WTC11 (cell line): ENCODE measurements around the gene NCOA6. TPM values are rescaled to one million over a fixed set of nuclear protein-coding genes. Genes with fewer than 3 reads are reported as not detected.

Experiments
- ATAC-seq: fragments of 200-7000 bp; cut with Tn5 transposase; 2 replicates; pipeline ENCODE4 v1.10.0; 2021; ENCODE audit warnings: mild to moderate bottlenecking, moderate library complexity
- CTCF ChIA-PET: fragments of 300-600 bp; sonication (Branson Sonifier 250); formaldehyde crosslinking; loops from one replicate; lab custom pipeline; 2021; ENCODE audit warnings: antibody characterized with exemption; lab: Charles Lee
- POLR2A ChIA-PET: fragments of 350-600 bp; sonication (Branson Sonifier 250); formaldehyde crosslinking; loops from one replicate; lab custom pipeline; 2021; ENCODE audit warnings: antibody characterized with exemption; lab: Charles Lee
- DNase-seq: peaks from one replicate; pipeline ENCODE4 v3.0.0; 2021; ENCODE audit warnings: low spot score
- H3K27ac Mint-ChIP-seq: 2 replicates; pipeline ENCODE4 v1.8.0; 2021; ENCODE audit warnings: mixed read lengths
- H3K27me3 Mint-ChIP-seq: 2 replicates; pipeline ENCODE4 v1.8.0; 2021; ENCODE audit warnings: low read depth, mild to moderate bottlenecking, moderate library complexity, mixed read lengths
- H3K36me3 Mint-ChIP-seq: 2 replicates; pipeline ENCODE4 v1.8.0; 2021; ENCODE audit warnings: mixed read lengths
- H3K4me1 Mint-ChIP-seq: 2 replicates; pipeline ENCODE4 v1.8.0; 2022; ENCODE audit warnings: mixed read lengths
- H3K4me3 Mint-ChIP-seq: 2 replicates; pipeline ENCODE4 v1.8.0; 2021; ENCODE audit warnings: mild to moderate bottlenecking, moderate library complexity, mixed read lengths
- H3K9me3 Mint-ChIP-seq: 2 replicates; pipeline ENCODE4 v1.8.0; 2021; ENCODE audit warnings: mixed read lengths
- AFF4 ChIP-seq: sonication (generic); formaldehyde crosslinking; IDR thresholded peaks from 2 replicates; pipeline ENCODE4 v1.8.1; 2023; ENCODE audit warnings: mild to moderate bottlenecking, missing genetic modification reagents, borderline replicate concordance
- ATF1 ChIP-seq: sonication (generic); formaldehyde crosslinking; IDR thresholded peaks from 2 replicates; pipeline ENCODE4 v1.8.1; 2023; ENCODE audit warnings: mild to moderate bottlenecking, moderate library complexity, missing genetic modification reagents
- CDX4 ChIP-seq: fragments of 250-450 bp; sonication (Bioruptor Pico); IDR thresholded peaks from 2 replicates; pipeline ENCODE4 v1.9.0; 2021; ENCODE audit warnings: moderate library complexity, mild to moderate bottlenecking, inconsistent platforms, borderline replicate concordance
- GRHL2 ChIP-seq: fragments of 250-450 bp; sonication (Bioruptor Pico); IDR thresholded peaks from 2 replicates; pipeline ENCODE4 v1.8.0; 2022; ENCODE audit warnings: mild to moderate bottlenecking, moderate library complexity; ENCODE audit not compliant: insufficient replicate concordance, severe bottlenecking
- GTF2I ChIP-seq: fragments of 250-450 bp; sonication (Bioruptor Pico); conservative IDR thresholded peaks from 2 replicates; pipeline ENCODE4 v1.4.0; 2021; ENCODE audit warnings: mild to moderate bottlenecking
- HMGA2 ChIP-seq: fragments of 250-450 bp; sonication (Bioruptor Pico); IDR thresholded peaks from 2 replicates; pipeline ENCODE4 v1.4.0; 2021; ENCODE audit warnings: mild to moderate bottlenecking, moderate library complexity
- IRF1 ChIP-seq: sonication (generic); formaldehyde crosslinking; IDR thresholded peaks from 2 replicates; pipeline ENCODE4 v1.8.0; 2023; ENCODE audit warnings: missing genetic modification reagents
- MAX ChIP-seq: sonication (generic); formaldehyde crosslinking; IDR thresholded peaks from 2 replicates; pipeline ENCODE4 v1.8.0; 2022; ENCODE audit warnings: mild to moderate bottlenecking, missing genetic modification reagents
- NFE2L1 ChIP-seq: sonication (generic); formaldehyde crosslinking; IDR thresholded peaks from 2 replicates; pipeline ENCODE4 v1.8.1; 2023; ENCODE audit warnings: missing genetic modification reagents
- NR1H2 ChIP-seq: sonication (generic); formaldehyde crosslinking; IDR thresholded peaks from 2 replicates; pipeline ENCODE4 v1.9.0; 2021; ENCODE audit warnings: mild to moderate bottlenecking, moderate library complexity, missing genetic modification reagents
- NR3C1 ChIP-seq: sonication (generic); formaldehyde crosslinking; conservative IDR thresholded peaks from 2 replicates; pipeline ENCODE4 v1.8.1; 2023; ENCODE audit warnings: low read depth, mild to moderate bottlenecking, missing genetic modification reagents
- PREB ChIP-seq: sonication (generic); formaldehyde crosslinking; IDR thresholded peaks from 2 replicates; pipeline ENCODE4 v1.8.1; 2022; ENCODE audit warnings: mild to moderate bottlenecking, missing genetic modification reagents, moderate library complexity, borderline replicate concordance
- RELA ChIP-seq: sonication (generic); formaldehyde crosslinking; IDR thresholded peaks from 2 replicates; pipeline ENCODE4 v1.8.1; 2022; ENCODE audit warnings: missing genetic modification reagents, mild to moderate bottlenecking, borderline replicate concordance
- SP1 ChIP-seq: sonication (generic); formaldehyde crosslinking; conservative IDR thresholded peaks from 2 replicates; pipeline ENCODE4 v1.8.1; 2022; ENCODE audit warnings: missing genetic modification reagents
- TEAD1 ChIP-seq: sonication (generic); formaldehyde crosslinking; IDR thresholded peaks from 2 replicates; pipeline ENCODE4 v1.8.0; 2022; ENCODE audit warnings: mild to moderate bottlenecking, missing genetic modification reagents
- ZNF281 ChIP-seq: sonication (generic); formaldehyde crosslinking; IDR thresholded peaks from 2 replicates; pipeline ENCODE4 v1.8.0; 2023; ENCODE audit warnings: mild to moderate bottlenecking, missing genetic modification reagents
- ZNF416 ChIP-seq: fragments of 250-450 bp; sonication (Bioruptor Pico); IDR thresholded peaks from 2 replicates; pipeline ENCODE4 v1.9.0; 2021; ENCODE audit warnings: mild to moderate bottlenecking, inconsistent platforms
- total RNA-seq: library from RNA; stranded (reverse); gene quantifications from 3 replicates; pipeline ENCODE4 v1.2.3, GENCODE V29; 2021

NCOA6 gene
- total RNA-seq, 1 experiment from 2014 or later: 10.1 TPM

GRCh38 chr20:34713194-34713943, 112.1 kb downstream of the NCOA6 start:
- TF ChIP-seq MAX: no peak
- no peak for TF ChIP-seq RELA (CRISPR knock-in tag)
- no peak for TF ChIP-seq AFF4 (CRISPR knock-in tag)
- no peak for TF ChIP-seq CDX4 (CRISPR knock-in tag)
- TF ChIP-seq IRF1: no peak
- no peak for TF ChIP-seq ZNF416 (CRISPR knock-in tag)
- TF ChIP-seq GTF2I: no peak
- TF ChIP-seq GRHL2 (CRISPR knock-in tag): no peak
- no peak for TF ChIP-seq ATF1 (CRISPR knock-in tag)
- no peak for TF ChIP-seq ZNF281 (CRISPR knock-in tag)
- TF ChIP-seq NR1H2: no peak
- no peak for TF ChIP-seq HMGA2 (CRISPR knock-in tag)
- peaks cover 30% of the 10 kb centered on the region for H3K27me3 Mint-ChIP-seq
- CTCF ChIA-PET: interaction anchor here (0.6 kb wide), 1 partner anchor 15 kb away, joined by 4 read pairs; no protein-coding TSS in a partner anchor
- no peaks in the 10 kb centered on the region for H3K36me3 Mint-ChIP-seq
- no peak overlapping the region for H3K27ac Mint-ChIP-seq
- ATAC-seq (no peak), DNase-seq (no peak)
- H3K4me1 Mint-ChIP-seq: peaks cover 9% of the 10 kb centered on the region
- POLR2A ChIA-PET: interaction anchor here (0.6 kb wide), 1 partner anchor 22 kb away, joined by 3 read pairs; no protein-coding TSS in a partner anchor
- no peak overlapping the region for H3K4me3 Mint-ChIP-seq
- H3K9me3 Mint-ChIP-seq: no peaks in the 10 kb centered on the region

GRCh38 chr20:34712525-34713192, 112.8 kb downstream of the NCOA6 start:
- H3K4me3 Mint-ChIP-seq: no peak overlapping the region
- TF ChIP-seq NR3C1 (CRISPR knock-in tag) (no peak), SP1 (CRISPR knock-in tag) (no peak), PREB (no peak), NR1H2 (no peak), GTF2I (no peak), NFE2L1 (no peak), AFF4 (CRISPR knock-in tag) (no peak), TEAD1 (no peak)

More at GRCh38 chr20:34712525-34713192, 112.8 kb downstream of the NCOA6 start:
- no peaks in the 10 kb centered on the region for H3K36me3 Mint-ChIP-seq
- ChIA-PET CTCF (interaction anchor here (3.9 kb wide), 1 partner anchor 57 kb away, joined by 17 read pairs; no protein-coding TSS in a partner anchor), POLR2A (no interaction called here)
- H3K4me1 Mint-ChIP-seq: peaks cover 10% of the 10 kb centered on the region
- H3K9me3 Mint-ChIP-seq: no peaks in the 10 kb centered on the region
- peaks cover 36% of the 10 kb centered on the region for H3K27me3 Mint-ChIP-seq
- no peak overlapping the region for H3K27ac Mint-ChIP-seq
- DNase-seq (no peak), ATAC-seq (no peak)
